ENCODE measurements around the gene TAOK3. TPM values are rescaled to one million over a fixed set of nuclear protein-coding genes. Genes with fewer than 3 reads are reported as not detected.
A peak's percentile ranks its signal among the peaks of the same experiment; 100 is the strongest.

The TAOK3 gene
- total and polyA plus RNA-seq, 9 of the 15 experiments (the other 6 are each of a cell fraction or from before 2014, with no cell fraction given): 24.3 to 83.5 (median 47.1) TPM

DNA sequence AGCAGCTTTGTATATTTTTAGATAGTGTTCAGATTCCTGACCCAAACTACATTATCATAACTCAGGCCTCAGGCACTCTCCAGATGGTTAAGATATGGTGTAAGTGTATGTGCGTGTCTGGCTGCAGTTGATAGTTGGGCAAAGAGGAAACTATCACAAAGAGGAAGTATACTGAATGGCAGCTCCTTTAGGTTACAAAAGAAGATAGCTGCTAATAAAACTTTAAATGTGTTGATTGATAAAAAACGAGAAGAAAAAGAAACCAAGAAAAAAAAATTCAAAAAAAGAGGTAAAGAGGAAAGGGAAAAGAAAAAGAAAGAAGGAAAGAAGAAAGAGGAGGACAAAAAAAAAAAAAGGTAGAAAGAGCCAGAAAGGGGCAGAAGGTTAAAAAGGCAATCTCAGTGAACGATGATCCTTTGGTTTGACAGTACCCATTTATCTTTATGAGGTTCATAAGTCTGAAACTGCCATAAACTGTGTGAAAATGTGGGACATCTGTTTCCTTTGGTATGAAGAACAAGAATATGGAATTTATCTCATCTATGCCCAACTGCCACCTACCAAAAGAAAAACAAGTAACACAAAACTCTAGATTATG is 42.2 kb downstream of the TAOK3 start (continued):
- TF ChIP-seq CHAMP1 (IDR thresholded peaks at IDR 0.05): peak; percentile 84; the same call in 1 of the 2 replicates
- no peak for TF ChIP-seq GABPB1 (CRISPR knock-in tag; IDR thresholded peaks at IDR 0.05)
- TF ChIP-seq BRD4 (IDR thresholded peaks at IDR 0.05): no peak
- TF ChIP-seq RCOR1 (IDR thresholded peaks at IDR 0.05; ENCODE audit: borderline replicate concordance in 1 of 2, low read depth in 2 of 2, low read length in 2 of 2): peak; percentile 90 to 98
- no peak for TF ChIP-seq ZNF717 (CRISPR knock-in tag; IDR thresholded peaks at IDR 0.05)
- TF ChIP-seq, protein P1, sequence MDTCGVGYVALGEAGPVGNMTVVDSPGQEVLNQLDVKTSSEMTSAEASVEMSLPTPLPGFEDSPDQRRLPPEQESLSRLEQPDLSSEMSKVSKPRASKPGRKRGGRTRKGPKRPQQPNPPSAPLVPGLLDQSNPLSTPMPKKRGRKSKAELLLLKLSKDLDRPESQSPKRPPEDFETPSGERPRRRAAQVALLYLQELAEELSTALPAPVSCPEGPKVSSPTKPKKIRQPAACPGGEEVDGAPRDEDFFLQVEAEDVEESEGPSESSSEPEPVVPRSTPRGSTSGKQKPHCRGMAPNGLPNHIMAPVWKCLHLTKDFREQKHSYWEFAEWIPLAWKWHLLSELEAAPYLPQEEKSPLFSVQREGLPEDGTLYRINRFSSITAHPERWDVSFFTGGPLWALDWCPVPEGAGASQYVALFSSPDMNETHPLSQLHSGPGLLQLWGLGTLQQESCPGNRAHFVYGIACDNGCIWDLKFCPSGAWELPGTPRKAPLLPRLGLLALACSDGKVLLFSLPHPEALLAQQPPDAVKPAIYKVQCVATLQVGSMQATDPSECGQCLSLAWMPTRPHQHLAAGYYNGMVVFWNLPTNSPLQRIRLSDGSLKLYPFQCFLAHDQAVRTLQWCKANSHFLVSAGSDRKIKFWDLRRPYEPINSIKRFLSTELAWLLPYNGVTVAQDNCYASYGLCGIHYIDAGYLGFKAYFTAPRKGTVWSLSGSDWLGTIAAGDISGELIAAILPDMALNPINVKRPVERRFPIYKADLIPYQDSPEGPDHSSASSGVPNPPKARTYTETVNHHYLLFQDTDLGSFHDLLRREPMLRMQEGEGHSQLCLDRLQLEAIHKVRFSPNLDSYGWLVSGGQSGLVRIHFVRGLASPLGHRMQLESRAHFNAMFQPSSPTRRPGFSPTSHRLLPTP (IDR thresholded peaks at IDR 0.05; ENCODE audit: borderline replicate concordance, extremely low read depth, insufficient read length): no peak
- TF ChIP-seq CEBPG (CRISPR knock-in tag; IDR thresholded peaks at IDR 0.05): no peak
- no peak; a peak in 1 of 4 replicates for TF ChIP-seq CEBPG (tag; conservative IDR thresholded peaks at IDR 0.05 in 1 of 2, IDR thresholded peaks at IDR 0.05 in 1 of 2)
- no peak for TF ChIP-seq TAF7 (tag; IDR thresholded peaks at IDR 0.05)
- TF ChIP-seq ZNF347 (CRISPR knock-in tag; IDR thresholded peaks at IDR 0.05; ENCODE audit: low read depth): no peak
- no peak for TF ChIP-seq PREB (CRISPR knock-in tag; IDR thresholded peaks at IDR 0.05)
- TF ChIP-seq SMARCA4 (IDR thresholded peaks at IDR 0.05): peak; percentile 97
- TF ChIP-seq, protein P2, sequence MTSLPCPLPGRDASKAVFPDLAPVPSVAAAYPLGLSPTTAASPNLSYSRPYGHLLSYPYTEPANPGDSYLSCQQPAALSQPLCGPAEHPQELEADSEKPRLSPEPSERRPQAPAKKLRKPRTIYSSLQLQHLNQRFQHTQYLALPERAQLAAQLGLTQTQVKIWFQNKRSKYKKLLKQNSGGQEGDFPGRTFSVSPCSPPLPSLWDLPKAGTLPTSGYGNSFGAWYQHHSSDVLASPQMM (CRISPR knock-in tag; IDR thresholded peaks at IDR 0.05): no peak
- TF ChIP-seq RBFOX2 (IDR thresholded peaks at IDR 0.05; ENCODE audit: low read depth, low read length): no peak
- TF ChIP-seq, protein P3, sequence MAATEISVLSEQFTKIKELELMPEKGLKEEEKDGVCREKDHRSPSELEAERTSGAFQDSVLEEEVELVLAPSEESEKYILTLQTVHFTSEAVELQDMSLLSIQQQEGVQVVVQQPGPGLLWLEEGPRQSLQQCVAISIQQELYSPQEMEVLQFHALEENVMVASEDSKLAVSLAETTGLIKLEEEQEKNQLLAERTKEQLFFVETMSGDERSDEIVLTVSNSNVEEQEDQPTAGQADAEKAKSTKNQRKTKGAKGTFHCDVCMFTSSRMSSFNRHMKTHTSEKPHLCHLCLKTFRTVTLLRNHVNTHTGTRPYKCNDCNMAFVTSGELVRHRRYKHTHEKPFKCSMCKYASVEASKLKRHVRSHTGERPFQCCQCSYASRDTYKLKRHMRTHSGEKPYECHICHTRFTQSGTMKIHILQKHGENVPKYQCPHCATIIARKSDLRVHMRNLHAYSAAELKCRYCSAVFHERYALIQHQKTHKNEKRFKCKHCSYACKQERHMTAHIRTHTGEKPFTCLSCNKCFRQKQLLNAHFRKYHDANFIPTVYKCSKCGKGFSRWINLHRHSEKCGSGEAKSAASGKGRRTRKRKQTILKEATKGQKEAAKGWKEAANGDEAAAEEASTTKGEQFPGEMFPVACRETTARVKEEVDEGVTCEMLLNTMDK (IDR thresholded peaks at IDR 0.05; ENCODE audit: borderline replicate concordance, insufficient read depth, low read depth, low read length, poor library complexity, severe bottlenecking): no peak
- peak; percentile 95 for TF ChIP-seq CBFA2T2 (conservative IDR thresholded peaks at IDR 0.05)
- peak; percentile 85; the same call in 1 of the 2 replicates for TF ChIP-seq TRIM25 (IDR thresholded peaks at IDR 0.05; ENCODE audit: borderline replicate concordance)

Data from K562 (cell line).